GM23248 (cell line): ENCODE data around the gene CANT1. TPM values are rescaled to one million over a fixed set of nuclear protein-coding genes. Genes with fewer than 3 reads are reported as not detected.
A peak's percentile ranks its signal among the peaks of the same experiment; 100 is the strongest.

Source experiments
- DNase-seq: peaks from one replicate; pipeline ENCODE4 v3.0.0-alpha.2; 2015
- H2AFZ ChIP-seq: fragments of 200-600 bp; sonication (generic); 2 replicates; pipeline ENCODE4 v1.6.1; 2016; ENCODE audit warnings: antibody characterized with exemption
- H3F3A ChIP-seq: fragments of 200-600 bp; sonication (generic); 2 replicates; pipeline ENCODE4 v1.6.1; 2016; ENCODE audit warnings: mild to moderate bottlenecking, antibody characterized with exemption, mixed run types; ENCODE audit not compliant: insufficient read depth
- H3K27ac ChIP-seq: fragments of 200-600 bp; sonication (generic); 2 replicates; pipeline ENCODE4 v1.5.1; 2016; ENCODE audit warnings: mild to moderate bottlenecking
- H3K27me3 ChIP-seq: fragments of 200-600 bp; sonication (generic); replicated peaks from 2 replicates; pipeline ENCODE4 v1.6.1; 2016; ENCODE audit warnings: mild to moderate bottlenecking; ENCODE audit not compliant: insufficient read depth
- H3K36me3 ChIP-seq: fragments of 200-600 bp; sonication (generic); 2 replicates; pipeline ENCODE4 v1.6.1; 2016; ENCODE audit warnings: low read depth, mild to moderate bottlenecking
- H3K4me1 ChIP-seq: fragments of 200-600 bp; sonication (generic); 2 replicates; pipeline ENCODE4 v1.6.1; 2016; ENCODE audit warnings: mild to moderate bottlenecking; ENCODE audit not compliant: insufficient read depth
- H3K4me2 ChIP-seq: fragments of 200-600 bp; sonication (generic); one replicate; pipeline ENCODE4 v1.6.1; 2016; ENCODE audit warnings: mild to moderate bottlenecking; ENCODE audit not compliant: unreplicated experiment
- H3K4me3 ChIP-seq: fragments of 200-600 bp; sonication (generic); 2 replicates; pipeline ENCODE4 v1.5.1; 2016; ENCODE audit warnings: mild to moderate bottlenecking
- H3K79me2 ChIP-seq: fragments of 200-600 bp; sonication (generic); 2 replicates; pipeline ENCODE4 v1.6.1; 2016; ENCODE audit warnings: mild to moderate bottlenecking; ENCODE audit not compliant: insufficient read depth
- H3K9ac ChIP-seq: fragments of 200-600 bp; sonication (generic); 2 replicates; pipeline ENCODE4 v1.6.1; 2016; ENCODE audit warnings: mild to moderate bottlenecking
- H3K9me2 ChIP-seq: fragments of 200-600 bp; sonication (generic); 2 replicates; pipeline ENCODE4 v1.6.1; 2016; ENCODE audit warnings: mixed run types, mild to moderate bottlenecking, moderate library complexity; ENCODE audit not compliant: insufficient read depth
- H3K9me3 ChIP-seq: fragments of 200-600 bp; sonication (generic); one replicate; pipeline ENCODE4 v1.6.1; 2017; ENCODE audit warnings: low read depth
- H4K20me1 ChIP-seq: fragments of 200-600 bp; sonication (generic); 2 replicates; pipeline ENCODE4 v1.6.0; 2016; ENCODE audit not compliant: insufficient read depth
- EZH2 ChIP-seq: fragments of 200-600 bp; sonication (generic); IDR thresholded peaks from 2 replicates; pipeline ENCODE4 v1.6.1; 2018; ENCODE audit warnings: antibody characterized with exemption, mild to moderate bottlenecking; ENCODE audit not compliant: insufficient read depth, poor library complexity, severe bottlenecking
- EZH2phosphoT487 ChIP-seq: fragments of 200-600 bp; sonication (generic); IDR thresholded peaks from 2 replicates; pipeline ENCODE4 v1.6.1; 2018; ENCODE audit warnings: antibody characterized with exemption, moderate library complexity, mild to moderate bottlenecking, low read depth; ENCODE audit not compliant: insufficient read depth
- WGBS, 2 experiments: methylation state at CpG; one replicate each; pipeline ENCODE4 v1.1.6; 2015 to 2017; ENCODE audit warnings: low lambda C conversion rate in 2 of 2, low coverage in 1 of 2; ENCODE audit errors: missing lambda C conversion rate in 2 of 2; 5-methylcytosine and 5-hydroxymethylcytosine counted together
- in situ Hi-C: fragments of 300-500 bp; cut with MboI; formaldehyde crosslinking; loops from 2 replicates; pipeline ENCODE4 v1.15.0; 2020
- polyA plus RNA-seq: library from polyadenylated mRNA; unstranded; fragments of >200 nt; fragmentation: Nextera tagmentation; extraction: Ambion mirVana; gene quantifications from 2 replicates; pipeline ENCODE4 v1.2.1, GENCODE V29; 2016
- total RNA-seq: library from RNA; depleted of rRNA; stranded (reverse); fragments of >200 nt; shearing (Covaris generic); gene quantifications from 2 replicates; pipeline ENCODE4 v1.2.3, GENCODE V29; 2014

The CANT1 gene
- total and polyA plus RNA-seq, 2 experiments from 2014 or later: 46.2 to 52.0 TPM

DNA sequence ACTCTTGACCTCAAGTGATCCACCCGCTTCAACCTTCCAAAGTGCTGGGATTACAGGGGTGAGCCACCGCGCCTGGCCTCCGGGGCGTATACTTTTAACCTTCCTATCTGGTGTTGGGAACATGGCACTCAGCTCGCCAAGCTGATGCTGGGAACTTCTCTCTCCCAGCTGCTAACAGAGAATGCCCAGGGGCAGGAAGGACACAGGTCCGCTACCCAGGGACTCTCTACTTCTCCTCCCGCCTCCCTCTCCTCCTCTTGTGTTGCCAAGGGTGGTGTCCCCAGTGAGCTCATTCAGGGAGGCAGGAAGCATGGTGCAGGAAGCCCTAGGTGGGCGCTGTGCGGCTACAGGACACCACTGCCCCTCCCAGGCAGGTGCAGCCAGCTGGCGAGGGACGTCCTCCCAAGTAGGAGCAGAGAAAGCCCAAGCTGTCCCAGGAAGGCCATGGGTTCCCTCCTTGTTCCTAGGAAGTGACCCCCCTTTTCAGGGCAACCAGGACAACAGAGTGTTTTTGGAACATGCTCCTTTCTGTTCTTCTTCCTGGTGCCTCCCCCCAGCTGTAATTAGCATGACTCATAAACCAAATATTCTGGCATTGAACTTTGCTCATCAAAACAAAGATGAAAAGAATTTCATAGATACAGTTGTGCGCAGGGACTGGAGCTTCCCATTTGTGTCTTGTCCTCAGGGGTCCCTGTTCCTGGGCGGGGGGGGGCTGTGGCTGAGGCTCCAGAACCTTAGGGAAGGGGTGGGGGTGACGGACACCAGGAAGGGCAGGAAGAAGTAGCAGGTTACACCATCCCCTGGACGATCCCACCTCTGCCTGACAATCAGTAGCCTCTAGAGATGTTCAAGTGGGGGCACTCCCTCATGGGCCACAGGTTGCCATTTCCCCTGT is 17.1 kb upstream of the CANT1 start:
- no peaks in the 10 kb centered on the region for H3K9me3 ChIP-seq
- no peaks in the 10 kb centered on the region for H3K79me2 ChIP-seq
- 0 out of 2 replicates have a peak, but pooled peaks cover 4% of the 10 kb centered on the region for H3F3A ChIP-seq
- H3K4me3 ChIP-seq: peak overlapping the region; percentile 34; the same call in 1 of the 2 replicates
- 0 out of 2 replicates have a peak overlapping the region, but pooled peaks have one; percentile 1 for H3K9ac ChIP-seq
- no peaks in the 10 kb centered on the region for H4K20me1 ChIP-seq
- H3K27ac ChIP-seq: no peak overlapping the region
- 31 to 41% methylated on average over 16 of the region's 16 CpGs for WGBS, 2 experiments
- H3K36me3 ChIP-seq: no peaks in the 10 kb centered on the region
- no peaks in the 10 kb centered on the region for H3K27me3 ChIP-seq
- H2AFZ ChIP-seq: no peak overlapping the region
- in situ Hi-C loops: no loop called here
- H3K4me2 ChIP-seq: peak overlapping the region; percentile 56
- peaks cover 39% of the 10 kb centered on the region for H3K4me1 ChIP-seq
- no peak for TF ChIP-seq EZH2phosphoT487
- no peak for TF ChIP-seq EZH2
- no peaks in the 10 kb centered on the region for H3K9me2 ChIP-seq
- peak; percentile 73 for DNase-seq

DNA sequence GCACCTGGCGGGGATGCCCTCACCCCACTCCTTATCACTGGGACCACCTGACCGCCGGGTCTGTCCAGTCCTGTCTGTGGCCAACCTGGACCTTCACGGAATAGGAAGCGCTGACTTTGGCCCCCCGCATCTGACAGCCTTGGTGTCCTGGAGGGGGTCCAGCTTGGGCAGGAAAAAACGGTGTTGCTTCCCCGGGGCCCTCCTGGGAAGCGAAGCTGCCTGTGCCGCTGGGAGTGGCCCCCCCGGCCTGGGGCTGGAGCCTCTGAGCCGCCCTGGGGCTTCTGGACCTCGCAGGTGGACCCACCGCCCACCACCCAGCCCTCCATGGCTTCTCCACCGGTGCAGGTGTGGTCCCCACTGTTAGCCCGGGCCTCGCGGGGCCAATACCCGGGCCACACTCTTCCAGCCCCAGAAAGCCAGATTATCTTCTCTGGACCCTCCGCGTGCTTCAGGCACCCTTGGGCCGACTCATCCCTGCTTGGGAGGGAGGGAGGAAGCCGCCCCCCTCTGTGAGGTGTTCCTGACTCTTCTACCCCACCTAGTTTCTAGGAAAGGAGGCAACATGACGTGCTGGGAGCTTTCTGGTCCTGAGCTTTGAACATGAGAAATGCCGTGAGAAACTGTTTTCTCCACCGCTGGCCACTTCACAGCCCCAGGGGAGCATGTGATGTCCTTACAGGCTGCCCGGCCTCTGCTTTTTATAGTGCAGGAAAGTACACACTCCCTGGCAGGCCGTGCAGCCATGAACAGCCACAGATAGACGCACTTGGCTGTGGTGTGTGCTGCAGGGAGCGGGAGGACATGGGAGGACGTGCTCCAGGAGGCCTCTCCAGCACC is 15.6 kb upstream of the CANT1 start:
- Histone ChIP-seq H3K9ac (peak overlapping the region; percentile 76; the same call in 1 of the 2 replicates), H3K79me2 (no peaks in the 10 kb centered on the region), H3K4me3 (peak overlapping the region; percentile 89), H3F3A (0 out of 2 replicates have a peak, but pooled peaks cover 9% of the 10 kb centered on the region), H3K9me3 (no peaks in the 10 kb centered on the region), H3K4me2 (peak overlapping the region; percentile 83), H3K9me2 (no peaks in the 10 kb centered on the region), H3K4me1 (peaks cover 45% of the 10 kb centered on the region), H4K20me1 (no peaks in the 10 kb centered on the region), H3K36me3 (no peaks in the 10 kb centered on the region), H3K27me3 (no peaks in the 10 kb centered on the region), H2AFZ (peak overlapping the region; percentile 93), H3K27ac (no peak overlapping the region)
- 25 to 27% methylated on average over 27 to 31 of the region's 31 CpGs for WGBS, 2 experiments
- DNase-seq: peak; percentile 50
- no peak for TF ChIP-seq EZH2
- no peak for TF ChIP-seq EZH2phosphoT487
- in situ Hi-C loops: no loop called here

DNA sequence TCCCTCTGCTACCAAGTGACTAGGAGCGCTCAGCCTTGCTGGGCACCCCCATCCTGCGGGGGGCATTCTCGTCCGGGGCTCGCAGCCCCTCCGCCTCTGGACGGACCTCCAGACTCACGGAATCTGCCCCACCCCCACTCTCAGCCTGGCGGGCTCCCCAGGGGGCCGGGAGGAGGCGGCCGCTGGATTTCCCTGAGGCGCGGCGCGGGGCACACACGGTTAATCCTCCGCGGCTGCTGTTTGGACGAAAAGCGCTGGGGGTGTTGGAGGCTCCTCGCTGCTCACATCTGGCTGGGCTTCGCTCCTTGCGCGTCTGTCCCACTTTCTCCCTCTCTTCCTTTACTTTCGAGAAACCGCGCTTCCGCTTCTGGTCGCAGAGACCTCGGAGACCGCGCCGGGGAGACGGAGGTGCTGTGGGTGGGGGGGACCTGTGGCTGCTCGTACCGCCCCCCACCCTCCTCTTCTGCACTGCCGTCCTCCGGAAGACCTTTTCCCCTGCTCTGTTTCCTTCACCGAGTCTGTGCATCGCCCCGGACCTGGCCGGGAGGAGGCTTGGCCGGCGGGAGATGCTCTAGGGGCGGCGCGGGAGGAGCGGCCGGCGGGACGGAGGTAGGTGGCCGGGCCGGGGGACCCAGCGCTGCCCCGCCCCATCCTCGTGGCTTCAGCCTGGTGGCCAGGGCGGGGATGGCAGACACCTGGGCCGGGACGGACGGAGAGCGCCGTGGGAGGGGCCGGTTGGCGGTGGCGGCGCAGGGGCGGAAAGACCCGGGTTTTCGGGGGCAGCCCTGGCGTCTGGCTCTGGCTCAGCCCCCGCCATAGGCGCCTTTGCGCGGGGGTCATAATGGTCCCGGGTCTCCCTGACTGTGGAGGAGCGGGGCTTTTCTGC is 14.6 kb upstream of the CANT1 start, which contains the start of gene C1QTNF1:
Gene C1QTNF1 (plus strand): TSS at position 284 of the 886 bp plus-strand sequence. CDS start 19,800 bp downstream, outside the sequence.
- peak; percentile 78 for DNase-seq
- H3K79me2 ChIP-seq: no peaks in the 10 kb centered on the region
- H3K36me3 ChIP-seq: no peaks in the 10 kb centered on the region
- peaks cover 44% of the 10 kb centered on the region for H3K4me1 ChIP-seq
- H3F3A ChIP-seq: 0 out of 2 replicates have a peak, but pooled peaks cover 5% of the 10 kb centered on the region
- WGBS, 2 experiments: 1 to 4% methylated on average over 36 to 62 of the region's 77 CpGs
- no peaks in the 10 kb centered on the region for H3K9me3 ChIP-seq
- H4K20me1 ChIP-seq: no peaks in the 10 kb centered on the region
- peak within 1 kb of the TSS; percentile 76 for H3K9ac ChIP-seq
- in situ Hi-C loops: no loop called here
- no peak within 1 kb of the TSS for H3K27ac ChIP-seq
- H3K9me2 ChIP-seq: no peaks in the 10 kb centered on the region
- H3K4me3 ChIP-seq: peak within 1 kb of the TSS; percentile 89
- no peaks in the 10 kb centered on the region for H3K27me3 ChIP-seq
- H3K4me2 ChIP-seq: peak within 1 kb of the TSS; percentile 83
- TF ChIP-seq EZH2phosphoT487: no peak
- no peak for TF ChIP-seq EZH2
- H2AFZ ChIP-seq: peak within 1 kb of the TSS; percentile 93
